Fibroblast of upper back skin (primary cell): ENCODE results near the gene NANOS1.

Experiments used
- DNase-seq: peaks from one replicate; pipeline ENCODE4 v3.0.0-alpha.2; 2013

Gene NANOS1

GRCh38 chr10:119061926-119062325 lies 32.4 kb downstream of the NANOS1 start:
- DNase-seq = no peak

GRCh38 chr10:119070395-119071165 lies 41.1 kb downstream of the NANOS1 start:
- no peak for DNase-seq

GRCh38 chr10:119073584-119073983 lies 44.1 kb downstream of the NANOS1 start:
- no peak for DNase-seq

DNA sequence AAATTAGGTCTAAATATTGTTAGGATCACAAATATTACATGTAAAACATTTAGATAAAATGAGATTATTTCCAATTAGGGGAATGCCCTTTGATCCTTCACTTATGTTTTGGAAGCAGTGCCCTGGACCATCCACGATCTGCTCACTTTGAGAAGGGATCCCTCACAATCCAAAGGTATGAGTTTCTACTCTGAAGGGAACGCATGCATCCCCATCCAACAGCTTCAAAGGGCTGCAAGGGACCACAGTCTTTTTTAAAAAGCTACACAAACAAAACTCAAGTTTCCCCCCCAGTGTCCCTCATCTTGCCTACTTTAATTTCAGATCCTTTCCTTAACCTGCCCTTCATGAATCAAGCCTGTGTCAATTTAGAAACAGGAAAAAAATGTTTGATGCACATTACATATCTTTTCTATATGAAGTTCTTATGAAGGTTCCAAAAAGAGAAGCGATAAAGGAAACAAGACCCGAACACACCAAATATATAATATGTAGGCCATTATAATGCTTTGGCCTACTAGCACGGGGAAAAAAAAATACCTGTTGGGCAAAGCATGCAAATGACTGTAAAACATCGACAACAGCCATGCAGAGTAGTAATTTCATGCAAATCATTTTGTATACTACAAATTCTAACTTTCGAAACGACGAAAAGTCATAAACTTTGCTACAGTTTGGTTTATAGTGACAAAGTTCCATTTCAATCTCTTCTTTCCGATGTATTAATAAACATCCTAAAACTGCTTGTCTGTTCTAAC lies 49.1 kb downstream of the NANOS1 start:
- DNase-seq = no peak

DNA sequence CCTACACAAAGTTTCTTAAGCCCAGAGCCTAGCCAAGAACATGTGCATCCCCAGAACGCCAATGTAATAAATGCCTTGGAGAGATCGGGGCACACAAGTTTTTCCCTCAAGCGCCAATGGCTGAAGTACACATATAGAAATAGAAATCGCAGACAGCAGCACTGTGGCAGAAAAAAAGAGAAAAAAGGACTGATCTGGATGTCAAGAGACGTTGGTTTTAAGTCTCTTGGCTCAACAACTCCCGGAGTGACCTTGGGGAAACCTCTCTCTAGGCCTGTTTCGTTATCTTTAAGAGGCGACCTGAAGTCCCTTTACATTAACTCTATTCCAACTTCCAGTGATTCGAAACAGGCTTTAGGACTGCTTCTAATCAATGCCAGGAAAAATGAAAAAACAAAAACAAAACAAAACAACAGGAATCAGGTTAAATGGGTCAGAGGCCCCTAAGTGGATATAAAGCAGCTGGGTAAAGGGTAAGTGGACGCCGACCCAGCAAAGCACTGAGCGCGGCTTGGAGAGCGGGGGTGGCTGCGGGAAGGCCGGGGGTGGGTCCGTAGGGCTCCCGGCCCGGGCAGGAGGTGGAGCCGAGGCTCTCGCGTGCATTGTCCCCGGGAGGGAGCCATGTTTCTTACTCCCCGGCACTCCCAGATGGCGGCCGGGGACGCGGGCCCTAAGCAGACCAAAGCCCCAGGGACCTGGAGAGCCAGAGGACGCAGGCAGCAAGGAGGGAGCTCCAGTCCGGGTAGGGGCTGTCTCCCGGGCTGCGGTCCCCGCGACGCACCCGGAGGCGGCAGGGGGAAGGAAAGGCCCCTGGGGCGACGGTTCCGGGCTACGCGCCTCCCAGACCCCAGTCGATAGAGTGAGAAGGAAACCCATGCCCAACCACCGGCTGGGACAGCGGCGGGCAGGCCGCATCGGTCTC lies 50.3 kb downstream of the NANOS1 start:
- peak; percentile 69 for DNase-seq

- DNase-seq = peak; percentile 89
Observed at GRCh38 chr10:119080521-119081259, 51.2 kb downstream of the NANOS1 start, which contains the start of gene EIF3A. Gene EIF3A (minus strand): TSS chr10:119080817. CDS start chr10:119080676, 141 bp downstream.
